Left ventricle myocardium inferior (tissue), 1 donor: ENCODE results near the gene DVL1. TPM values are rescaled to one million over a fixed set of nuclear protein-coding genes. Genes with fewer than 3 reads are reported as not detected.

Source experiments
- DNase-seq: peaks from one replicate; pipeline ENCODE4 v3.0.0-alpha.2; 2020
- H3K27ac ChIP-seq: fragments of 200-600 bp; replicated peaks from 2 replicates; pipeline ENCODE4 v1.8.0; 2021
- H3K27me3 ChIP-seq: fragments of 200-600 bp; 2 replicates; pipeline ENCODE4 v1.8.0; 2021; ENCODE audit warnings: low read depth
- H3K36me3 ChIP-seq: fragments of 200-600 bp; 2 replicates; pipeline ENCODE4 v1.8.0; 2021
- H3K4me1 ChIP-seq: fragments of 200-600 bp; 2 replicates; pipeline ENCODE4 v1.8.0; 2021
- H3K4me3 ChIP-seq: fragments of 200-600 bp; 2 replicates; pipeline ENCODE4 v1.8.0; 2021; ENCODE audit warnings: mild to moderate bottlenecking, moderate library complexity
- H3K9me3 ChIP-seq: fragments of 200-600 bp; replicated peaks from 2 replicates; pipeline ENCODE4 v1.8.0; 2021
- CTCF ChIP-seq: fragments of 200-600 bp; IDR thresholded peaks from 2 replicates; pipeline ENCODE4 v1.8.0; 2021; ENCODE audit warnings: antibody characterized with exemption, mild to moderate bottlenecking, borderline replicate concordance
- intact Hi-C: fragments of 100-400 bp; cut with micrococcal nuclease; formaldehyde crosslinking; loops from one replicate; pipeline ENCODE4 v1.11.0; 2022
- total RNA-seq: library from RNA; stranded (reverse); fragmentation: NEBNext Ultra II Directional; extraction: Animal tissue kit (Norgen Biotek cat#: 25700); gene quantifications from one replicate; pipeline ENCODE4 v1.2.1, GENCODE V29; 2021
- donor health status: DM: no; HTN: yes; CAD: no; lungs with severe emphysema.

Gene DVL1
- total RNA-seq, 1 donor from 2014 or later = 93.0 TPM

- Histone ChIP-seq H3K27ac (peak overlapping the region; percentile 84), H3K4me3 (peak overlapping the region; percentile 69), H3K36me3 (no peaks in the 10 kb centered on the region), H3K4me1 (peaks cover 77% of the 10 kb centered on the region), H3K9me3 (no peaks in the 10 kb centered on the region), H3K27me3 (peaks cover 81% of the 10 kb centered on the region)
- DNase-seq = no peak
- TF ChIP-seq CTCF = no peak
- intact Hi-C loops = no loop called here
Measured at GRCh38 chr1:1356166-1356795, 7.1 kb upstream of the DVL1 start.

GRCh38 chr1:1355416-1355815 lies 6.2 kb upstream of the DVL1 start:
- Histone ChIP-seq H3K4me1 (peaks cover 73% of the 10 kb centered on the region), H3K27ac (peak overlapping the region; percentile 84), H3K9me3 (no peaks in the 10 kb centered on the region), H3K27me3 (peaks cover 79% of the 10 kb centered on the region), H3K36me3 (no peaks in the 10 kb centered on the region), H3K4me3 (peak overlapping the region; percentile 69)
- TF ChIP-seq CTCF = no peak
- no peak for DNase-seq
- intact Hi-C loops = no loop called here

GRCh38 chr1:1354271-1355247 lies 5.3 kb upstream of the DVL1 start:
- peaks cover 72% of the 10 kb centered on the region for H3K27me3 ChIP-seq
- peaks cover 65% of the 10 kb centered on the region for H3K4me1 ChIP-seq
- no peak for TF ChIP-seq CTCF
- intact Hi-C loops = no loop called here
- H3K9me3 ChIP-seq = no peaks in the 10 kb centered on the region
- peak overlapping the region; percentile 69 for H3K4me3 ChIP-seq
- H3K36me3 ChIP-seq = no peaks in the 10 kb centered on the region
- peak overlapping the region; percentile 84 for H3K27ac ChIP-seq
- DNase-seq = no peak

GRCh38 chr1:1353389-1354151 lies 4.4 kb upstream of the DVL1 start:
- peaks cover 63% of the 10 kb centered on the region for H3K27me3 ChIP-seq

More at GRCh38 chr1:1353389-1354151, 4.4 kb upstream of the DVL1 start:
- DNase-seq = no peak
- no peak for TF ChIP-seq CTCF
- intact Hi-C loops = no loop called here
- Histone ChIP-seq H3K36me3 (no peaks in the 10 kb centered on the region), H3K4me1 (peaks cover 57% of the 10 kb centered on the region), H3K27ac (peak overlapping the region; percentile 71), H3K9me3 (no peaks in the 10 kb centered on the region), H3K4me3 (peak overlapping the region; percentile 8)
